IPS DF 6.9 (cell line): ENCODE measurements around the gene CYP20A1.
"Not testable (repeated sequence)": the region's sequence is repeated elsewhere in the genome, so short reads cannot be mapped to it uniquely, and the experiment has no call there.

Source experiments
- DNase-seq: peaks from one replicate; pipeline ENCODE4 v3.0.0-alpha.2; 2013; ENCODE audit warnings: low read depth, low spot score
- H3K27ac ChIP-seq: one replicate; pipeline ENCODE4 v1.5.1; 2013; ENCODE audit warnings: low read length, control low read depth
- H3K27me3 ChIP-seq: 2 replicates; pipeline ENCODE4 v1.6.1; 2013; ENCODE audit warnings: mild to moderate bottlenecking, low read length; ENCODE audit not compliant: control insufficient read depth, insufficient read depth
- H3K36me3 ChIP-seq: 2 replicates; pipeline ENCODE4 v1.6.1; 2013; ENCODE audit warnings: low read length; ENCODE audit not compliant: control insufficient read depth, insufficient read depth
- H3K4me1 ChIP-seq: 2 replicates; pipeline ENCODE4 v1.6.1; 2013; ENCODE audit warnings: low read length; ENCODE audit not compliant: control insufficient read depth, insufficient read depth
- H3K4me3 ChIP-seq: 2 replicates; pipeline ENCODE4 v1.5.1; 2013; ENCODE audit warnings: mild to moderate bottlenecking, low read length
- H3K9me3 ChIP-seq: 2 replicates; pipeline ENCODE4 v1.6.1; 2013; ENCODE audit warnings: low read length, inconsistent platforms; ENCODE audit not compliant: control insufficient read depth, insufficient read depth
- WGBS: extraction: QIAGEN DNeasy Blood & Tissue Kit; methylation state at CpG from one replicate; pipeline ENCODE4 v1.1.7; 2013; ENCODE audit warnings: mixed read lengths, missing lambda C conversion rate; ENCODE audit not compliant: insufficient read length, insufficient coverage; 5-methylcytosine and 5-hydroxymethylcytosine counted together

The CYP20A1 gene

DNA sequence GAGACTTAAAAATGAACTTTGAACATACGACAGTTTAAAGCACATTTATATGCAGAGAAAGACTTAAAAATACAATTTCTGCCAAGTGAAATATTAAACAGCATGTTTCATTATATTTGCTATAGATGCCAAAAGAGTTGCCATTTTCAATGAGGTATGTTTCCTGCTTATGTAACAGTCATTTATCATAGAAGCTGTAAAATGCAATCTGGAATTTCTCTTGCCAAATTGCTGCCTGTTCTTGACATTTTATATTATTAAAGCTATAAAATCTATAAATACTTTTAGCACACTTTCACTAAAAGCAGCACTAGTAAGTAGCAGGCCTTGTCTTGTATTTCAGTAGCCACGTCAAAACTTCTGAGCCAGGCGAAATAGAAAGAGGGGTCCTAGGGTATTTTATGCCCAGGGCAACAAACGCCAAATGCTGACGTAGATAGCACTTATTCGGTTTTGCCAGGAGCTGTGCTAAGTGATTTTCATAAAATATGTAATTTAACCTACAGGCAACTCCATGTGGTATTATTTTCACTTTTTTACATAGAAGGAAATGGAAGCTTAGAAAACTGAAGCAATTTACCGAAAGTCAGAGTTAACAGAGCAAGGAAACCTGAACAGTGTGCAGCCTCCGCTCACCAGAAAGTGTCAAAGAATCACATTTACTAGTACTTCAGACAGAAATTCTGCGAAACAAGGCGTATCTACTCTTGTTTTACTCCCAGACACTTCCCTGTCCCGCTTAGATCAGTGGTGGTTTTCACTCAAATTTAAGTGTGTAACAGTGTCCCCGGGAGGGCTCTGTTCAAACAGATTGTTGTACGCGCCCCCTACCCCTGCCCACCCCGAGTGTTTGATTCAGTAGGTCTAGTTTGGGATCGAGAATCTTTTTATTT, 1.2 kb upstream of the CYP20A1 start:
- no CpG with 5 or more reads among the region's 16 CpGs for WGBS
- DNase-seq, result no peak
- H3K4me3 ChIP-seq, result no peak overlapping the region
- H3K4me1 ChIP-seq, result no peaks in the 10 kb centered on the region
- H3K9me3 ChIP-seq, result no peaks in the 10 kb centered on the region
- no peaks in the 10 kb centered on the region for H3K36me3 ChIP-seq
- H3K27ac ChIP-seq, result no peak overlapping the region
- H3K27me3 ChIP-seq, result no peaks in the 10 kb centered on the region

GRCh38 chr2:203238292-203238703, 520 bp upstream of the CYP20A1 start:
- no peaks in the 10 kb centered on the region for H3K27me3 ChIP-seq
- H3K4me3 ChIP-seq, result peak overlapping the region; percentile 84; the same call in 1 of the 2 replicates
- H3K4me1 ChIP-seq, result no peaks in the 10 kb centered on the region
- no CpG with 5 or more reads among the region's 22 CpGs for WGBS
- no peaks in the 10 kb centered on the region for H3K9me3 ChIP-seq
- DNase-seq, result no peak
- no peak overlapping the region for H3K27ac ChIP-seq
- no peaks in the 10 kb centered on the region for H3K36me3 ChIP-seq

DNA sequence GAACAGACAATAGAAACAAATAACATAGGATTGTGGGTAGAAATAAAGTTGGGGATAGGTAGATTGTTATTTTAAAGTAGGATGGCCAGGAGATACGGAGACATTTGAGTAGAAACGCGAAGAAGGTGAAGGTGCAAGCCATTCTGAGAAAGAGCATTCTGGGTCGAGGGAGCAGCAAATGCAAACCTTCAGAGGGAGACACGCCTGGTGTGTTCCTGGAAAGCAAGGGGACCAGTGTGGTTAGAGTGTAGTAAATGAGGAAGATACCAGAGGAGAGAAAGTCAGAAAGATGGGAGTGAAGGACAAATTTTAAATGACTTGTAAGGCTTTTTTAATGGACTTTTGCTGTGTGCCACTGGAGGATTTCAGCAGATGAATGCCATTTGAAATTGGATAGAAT, 1.7 kb downstream of the CYP20A1 start:
- no peaks in the 10 kb centered on the region for H3K36me3 ChIP-seq
- H3K9me3 ChIP-seq, result no peaks in the 10 kb centered on the region
- 100% methylated on average over 3 of the region's 5 CpGs for WGBS
- no peak overlapping the region for H3K27ac ChIP-seq
- H3K4me3 ChIP-seq, result no peak overlapping the region
- H3K27me3 ChIP-seq, result no peaks in the 10 kb centered on the region
- DNase-seq, result no peak
- no peaks in the 10 kb centered on the region for H3K4me1 ChIP-seq

GRCh38 chr2:203242518-203242917, 3.7 kb downstream of the CYP20A1 start:
- no peaks in the 10 kb centered on the region for H3K36me3 ChIP-seq
- DNase-seq, result no peak
- no CpG with 5 or more reads among the region's 6 CpGs for WGBS

GRCh38 chr2:203246646-203247045, 7.8 kb downstream of the CYP20A1 start:
- no CpG with 5 or more reads among the region's 3 CpGs for WGBS
- H3K9me3 ChIP-seq, result no peaks in the 10 kb centered on the region
- H3K36me3 ChIP-seq, result no peaks in the 10 kb centered on the region
- H3K27me3 ChIP-seq, result no peaks in the 10 kb centered on the region
- H3K4me1 ChIP-seq, result no peaks in the 10 kb centered on the region
- no peak overlapping the region for H3K4me3 ChIP-seq
- no peak overlapping the region for H3K27ac ChIP-seq
- no peak for DNase-seq

More at GRCh38 chr2:203242518-203242917, 3.7 kb downstream of the CYP20A1 start:
- Histone ChIP-seq H3K27ac (no peak overlapping the region), H3K9me3 (no peaks in the 10 kb centered on the region), H3K4me3 (no peak overlapping the region), H3K27me3 (no peaks in the 10 kb centered on the region), H3K4me1 (no peaks in the 10 kb centered on the region)

- no CpG with 5 or more reads among the region's 13 CpGs for WGBS
- no peaks in the 10 kb centered on the region for H3K27me3 ChIP-seq
- no peaks in the 10 kb centered on the region for H3K4me1 ChIP-seq
- no peaks in the 10 kb centered on the region for H3K9me3 ChIP-seq
- no peak for DNase-seq
- H3K4me3 ChIP-seq, result no peak overlapping the region
- no peak overlapping the region for H3K27ac ChIP-seq
- H3K36me3 ChIP-seq, result peaks cover 5% of the 10 kb centered on the region; the same call in 1 of the 2 replicates
Observed at GRCh38 chr2:203252818-203253217, 14.0 kb downstream of the CYP20A1 start.

DNA sequence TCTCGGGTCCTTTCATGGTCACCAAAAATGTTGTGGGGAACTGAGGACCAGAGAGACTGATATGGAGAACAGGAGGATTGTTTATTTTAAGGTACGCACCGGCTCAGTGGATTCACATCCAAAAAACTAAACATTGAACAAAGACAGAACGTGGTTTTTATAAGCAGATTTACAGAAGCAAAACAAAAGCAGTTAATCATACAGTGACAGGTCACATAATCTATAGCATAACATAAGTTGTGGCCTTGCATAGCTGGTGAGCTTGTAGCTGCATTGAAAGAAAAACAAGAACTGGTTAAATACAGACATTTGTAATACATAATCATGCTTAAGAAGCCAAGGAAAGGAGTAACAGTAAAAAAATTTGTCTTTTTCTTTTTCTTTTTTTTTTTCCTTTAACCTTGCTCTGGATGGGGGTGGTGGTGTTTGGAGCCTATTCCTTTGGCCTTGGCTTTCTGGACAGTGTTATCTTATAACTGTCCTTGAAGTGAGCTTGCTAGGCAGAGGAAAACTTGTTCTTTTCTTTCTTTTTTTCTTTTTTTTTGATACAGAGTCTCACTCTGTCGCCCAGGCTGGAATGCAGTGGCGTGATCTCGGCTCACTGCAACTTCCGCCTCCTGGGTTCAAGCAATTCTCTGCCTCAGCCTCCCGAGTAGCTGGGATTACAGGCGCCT, 14.7 kb downstream of the CYP20A1 start:
- H3K9me3 ChIP-seq, H3K27me3 ChIP-seq, DNase-seq, H3K36me3 ChIP-seq, H3K27ac ChIP-seq, H3K4me1 ChIP-seq, H3K4me3 ChIP-seq: not testable (repeated sequence)
- no CpG with 5 or more reads among the region's 10 CpGs for whole genome bisulfite sequencing

DNA sequence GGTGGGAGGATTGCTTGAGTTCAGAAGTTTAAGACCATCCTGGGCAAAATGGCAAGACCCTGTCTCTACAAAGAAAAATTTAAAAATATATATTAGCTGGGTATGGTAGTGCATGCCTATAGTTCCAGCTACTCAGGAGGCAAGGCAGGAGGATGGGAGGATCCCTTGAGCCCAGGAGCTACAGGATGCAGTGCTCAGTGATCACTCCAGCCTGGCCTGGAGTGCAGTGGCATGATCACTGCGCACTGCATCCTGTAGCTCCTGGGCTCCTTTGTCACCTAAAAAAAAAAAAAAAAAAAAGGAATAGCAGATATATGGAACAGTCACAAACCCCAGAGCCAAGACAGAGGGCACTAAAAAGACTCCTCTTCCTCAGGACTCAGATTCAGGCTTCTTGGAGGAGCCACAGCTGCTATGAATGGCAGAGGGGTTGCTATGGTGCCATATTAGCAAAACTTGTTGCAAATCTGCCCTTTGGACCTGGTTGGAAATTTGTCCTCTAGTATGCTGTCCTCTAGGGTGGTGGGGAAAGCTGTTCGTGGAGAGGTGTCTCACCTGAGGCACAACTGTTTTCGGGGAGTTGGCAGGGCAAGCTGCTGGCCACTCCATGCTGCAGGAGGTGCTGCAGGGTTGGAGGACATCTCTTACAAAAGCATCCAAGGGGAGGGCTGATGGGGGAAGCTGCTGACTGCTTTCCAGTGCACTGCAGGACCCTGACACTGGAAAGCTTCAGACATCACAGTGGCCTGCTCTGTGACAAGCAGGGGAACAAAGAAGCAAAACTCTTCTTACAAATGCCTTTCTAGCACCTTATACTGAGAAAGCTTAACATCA, 22.7 kb downstream of the CYP20A1 start:
- WGBS, result no CpG with 5 or more reads among the region's 3 CpGs
- DNase-seq, result no peak
- no peak overlapping the region for H3K4me3 ChIP-seq
- no peaks in the 10 kb centered on the region for H3K9me3 ChIP-seq
- H3K36me3 ChIP-seq, result peaks cover 1% of the 10 kb centered on the region; the same call in 1 of the 2 replicates
- no peak overlapping the region for H3K27ac ChIP-seq
- H3K4me1 ChIP-seq, result no peaks in the 10 kb centered on the region
- H3K27me3 ChIP-seq, result no peaks in the 10 kb centered on the region

DNA sequence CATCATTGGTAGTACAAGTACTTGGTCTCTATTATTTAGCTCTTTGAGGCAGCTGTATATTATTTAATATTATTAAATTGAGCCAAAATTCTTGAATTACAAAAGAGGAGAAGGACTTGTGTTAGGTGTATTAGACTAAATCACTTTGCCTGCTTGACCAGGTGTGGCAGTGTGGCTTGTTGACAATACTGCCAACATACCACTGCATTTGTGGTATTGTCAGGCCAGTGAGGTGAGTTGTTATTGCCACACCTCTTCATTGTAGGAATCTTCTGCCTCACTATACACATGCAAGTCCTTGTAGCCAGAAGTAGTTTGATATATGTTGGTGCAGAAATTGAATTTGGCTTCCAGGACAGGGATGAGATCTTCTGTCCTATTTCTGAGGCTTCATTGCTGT, 40.5 kb downstream of the CYP20A1 start:
- no peak overlapping the region for H3K27ac ChIP-seq
- no peak overlapping the region for H3K4me3 ChIP-seq
- no peaks in the 10 kb centered on the region for H3K4me1 ChIP-seq
- peaks cover 2% of the 10 kb centered on the region; the same call in 1 of the 2 replicates for H3K36me3 ChIP-seq
- DNase-seq, result no peak
- no peaks in the 10 kb centered on the region for H3K9me3 ChIP-seq
- H3K27me3 ChIP-seq, result no peaks in the 10 kb centered on the region

DNA sequence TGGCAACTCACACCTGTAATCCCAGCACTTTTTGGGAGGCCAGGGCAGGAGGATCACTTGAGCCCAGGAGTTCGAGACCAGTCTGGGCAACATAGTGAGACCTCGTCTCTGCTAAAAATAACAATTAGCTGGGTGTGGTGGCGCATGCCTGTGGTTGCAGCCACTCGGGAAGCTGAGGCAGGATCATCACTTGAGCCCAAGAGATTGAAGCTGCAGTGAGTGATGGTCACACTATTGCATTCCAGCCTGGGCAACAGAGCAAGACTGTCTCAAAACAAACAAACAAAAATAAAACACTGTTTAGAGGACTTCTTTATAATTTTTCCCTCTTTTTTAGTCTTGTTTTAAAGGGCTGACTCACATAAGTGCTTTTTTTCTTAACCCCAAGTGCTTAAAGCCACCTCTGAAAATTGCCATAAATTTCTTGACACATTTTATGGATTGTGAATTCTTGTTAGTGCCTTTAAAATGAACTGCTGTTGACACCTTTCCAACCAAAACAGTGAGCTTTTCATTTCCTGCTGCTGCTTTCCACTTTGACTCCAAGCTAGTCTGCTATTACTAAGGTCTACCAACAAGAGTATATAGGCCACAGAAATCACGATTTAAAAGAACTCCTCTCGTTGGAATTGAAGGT, 41.7 kb downstream of the CYP20A1 start:
- no CpG with 5 or more reads among the region's 6 CpGs for WGBS
- H3K9me3 ChIP-seq, result no peaks in the 10 kb centered on the region
- DNase-seq, result no peak
- H3K27ac ChIP-seq, result no peak overlapping the region
- no peaks in the 10 kb centered on the region for H3K4me1 ChIP-seq
- H3K36me3 ChIP-seq, result peaks cover 2% of the 10 kb centered on the region; the same call in 1 of the 2 replicates
- H3K4me3 ChIP-seq, result no peak overlapping the region
- H3K27me3 ChIP-seq, result no peaks in the 10 kb centered on the region
